HG03354 (cell line): Measurements from ENCODE around the gene TBC1D5.
A peak's percentile ranks its signal among the peaks of the same experiment; 100 is the strongest.

Experiments
- ATAC-seq: cut with Tn5 transposase; IDR thresholded peaks from one replicate; pipeline ENCODE4 v1.9.1; 2021; ENCODE audit warnings: mild to moderate bottlenecking; ENCODE audit not compliant: unreplicated experiment, poor library complexity, severe bottlenecking

TBC1D5 gene

DNA sequence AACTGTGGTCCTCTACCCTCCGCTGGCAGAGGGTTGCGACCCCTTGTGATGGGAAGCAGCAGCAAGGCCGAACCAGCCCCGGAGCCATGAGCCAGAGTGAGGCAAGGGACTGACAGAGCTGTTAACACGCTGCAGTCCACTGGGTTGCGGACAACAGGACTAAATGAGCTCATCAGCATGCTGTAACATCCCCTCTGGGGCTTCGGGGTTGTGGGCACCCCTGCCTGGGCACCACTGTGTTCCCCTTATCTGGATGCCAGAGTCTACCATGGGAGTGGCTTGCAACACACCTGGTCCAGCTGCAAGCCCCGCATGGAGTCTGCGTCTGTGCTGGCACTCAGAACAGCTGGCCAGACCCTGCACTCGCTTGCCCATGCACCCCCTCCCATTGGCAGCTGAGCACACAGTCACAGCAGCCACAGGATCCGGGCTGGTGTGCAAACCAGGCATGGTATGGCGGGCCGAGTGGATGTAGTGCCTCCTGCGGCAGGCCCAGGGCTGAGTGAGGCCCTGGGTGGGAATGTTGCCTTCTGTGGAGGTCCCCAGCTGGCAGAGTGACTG is 453.5 kb downstream of the TBC1D5 start:
- ATAC-seq = no peak

DNA sequence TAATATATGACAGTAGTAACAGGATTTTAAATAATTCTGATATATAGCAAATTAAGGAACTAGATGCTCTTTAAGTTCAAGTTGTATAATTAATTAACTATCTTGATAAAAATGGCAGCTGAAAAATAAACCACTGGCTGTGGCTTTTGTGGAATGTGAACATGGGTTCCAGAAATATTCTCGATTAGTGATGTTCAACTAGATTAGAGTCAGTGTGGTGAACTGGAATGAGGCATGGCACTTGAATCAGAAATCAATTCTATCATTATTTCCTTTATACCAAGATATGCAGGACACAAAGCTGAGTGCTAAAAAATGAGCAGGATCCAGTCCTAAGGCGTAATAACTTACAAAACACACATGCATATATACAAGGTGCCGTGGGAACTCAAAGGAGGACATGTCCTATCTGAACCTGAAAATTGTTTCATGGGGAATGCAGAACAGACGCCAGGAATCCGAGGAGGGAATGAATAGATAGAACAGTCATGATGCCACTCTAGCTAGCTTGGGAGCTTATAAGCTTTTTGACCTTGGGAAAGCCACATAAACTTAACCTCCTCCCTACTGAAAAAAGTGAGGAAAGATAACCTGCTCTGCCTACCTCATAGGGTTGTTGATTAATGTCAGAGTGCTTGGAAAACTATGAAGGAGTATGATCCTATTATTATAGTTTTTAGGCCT is 455.3 kb downstream of the TBC1D5 start:
- ATAC-seq = no peak

DNA sequence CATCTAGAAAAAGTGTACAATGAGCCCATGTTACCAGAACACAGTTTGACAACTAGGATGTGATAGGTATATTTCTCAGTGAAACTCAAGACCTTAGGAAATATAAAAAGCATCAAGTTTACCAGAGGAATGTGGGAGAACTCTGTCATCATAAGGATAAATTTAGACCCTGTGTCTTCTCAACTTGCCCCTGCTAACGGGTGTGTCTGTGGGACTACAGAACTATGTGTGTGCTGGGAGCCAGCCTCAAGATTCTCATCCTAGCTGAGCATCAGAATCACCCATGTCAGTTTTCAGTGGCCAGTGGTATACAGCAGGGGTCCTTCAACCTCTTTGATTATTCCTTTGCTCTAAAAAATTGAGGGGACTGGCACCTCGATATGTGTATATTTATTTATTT is 464.4 kb downstream of the TBC1D5 start:
- ATAC-seq = no peak

DNA sequence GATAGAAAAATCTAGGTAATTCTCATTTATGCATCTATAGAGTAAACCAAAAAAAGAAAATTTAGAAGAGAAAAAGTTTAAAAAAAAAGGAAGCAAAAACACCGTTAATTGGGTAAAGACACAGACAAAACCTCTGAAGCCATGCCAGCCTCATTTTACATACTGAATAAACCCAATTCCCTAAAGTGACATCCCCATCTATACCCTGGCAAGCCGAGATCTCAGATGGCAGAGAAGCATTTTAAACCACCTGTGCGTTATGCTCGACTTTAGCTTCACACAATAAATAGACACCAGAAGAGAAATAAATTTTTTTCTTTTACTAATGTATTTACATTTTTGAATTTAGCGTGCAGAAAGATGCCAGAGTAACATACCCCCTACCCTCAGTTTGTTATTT is 475.6 kb downstream of the TBC1D5 start:
- ATAC-seq = no peak

DNA sequence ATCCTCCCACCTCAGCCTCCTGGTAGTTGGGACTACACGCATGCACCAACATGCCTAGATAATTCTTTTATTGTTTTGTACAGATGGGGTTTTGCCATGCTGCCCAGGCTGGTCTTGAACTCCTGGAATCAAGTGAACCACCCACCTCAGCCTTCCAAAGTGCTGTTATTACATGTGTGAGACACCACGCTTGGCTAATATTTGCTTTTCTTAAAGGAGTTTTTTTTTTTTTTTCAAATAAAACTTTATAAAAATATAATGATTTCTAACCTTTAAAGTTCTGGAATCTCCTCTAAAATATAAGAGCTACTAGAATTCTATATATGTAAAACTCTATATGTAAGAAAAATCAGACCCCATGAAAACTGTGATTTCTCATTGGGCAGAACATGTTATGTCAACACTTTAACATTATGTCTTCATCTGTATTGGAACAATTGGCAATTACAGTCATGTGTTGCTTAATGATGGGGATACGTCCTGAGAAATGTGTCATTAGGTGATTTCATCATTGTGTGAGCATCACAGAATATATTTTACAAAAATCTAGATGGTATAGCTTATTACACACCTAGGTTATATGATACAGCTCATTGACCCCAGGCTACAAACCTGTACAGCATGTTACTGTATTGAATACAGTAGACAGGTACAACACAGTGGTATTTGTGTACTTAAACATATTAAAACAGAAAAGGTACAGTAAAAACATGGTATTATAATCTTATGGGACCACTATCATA is 480.6 kb downstream of the TBC1D5 start:
- ATAC-seq = no peak

DNA sequence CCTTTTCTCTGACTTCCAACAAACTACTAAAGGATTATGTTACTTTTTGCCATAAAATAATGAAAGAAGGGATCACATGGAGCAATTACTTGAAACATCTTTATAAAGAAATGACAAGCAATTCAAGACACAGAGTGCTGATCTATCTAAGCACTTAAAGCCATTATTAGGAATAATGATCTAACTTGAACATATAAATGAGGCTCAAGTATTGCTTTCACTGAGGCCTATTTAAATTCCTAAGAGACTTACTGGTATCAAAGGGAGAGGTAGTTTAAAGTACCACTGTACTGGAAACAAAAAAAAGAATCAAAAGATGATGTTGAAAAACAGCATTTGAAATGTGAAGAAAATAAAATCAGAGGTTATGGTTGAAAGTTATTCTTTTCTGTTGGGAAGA is 482.2 kb downstream of the TBC1D5 start:
- no peak for ATAC-seq

DNA sequence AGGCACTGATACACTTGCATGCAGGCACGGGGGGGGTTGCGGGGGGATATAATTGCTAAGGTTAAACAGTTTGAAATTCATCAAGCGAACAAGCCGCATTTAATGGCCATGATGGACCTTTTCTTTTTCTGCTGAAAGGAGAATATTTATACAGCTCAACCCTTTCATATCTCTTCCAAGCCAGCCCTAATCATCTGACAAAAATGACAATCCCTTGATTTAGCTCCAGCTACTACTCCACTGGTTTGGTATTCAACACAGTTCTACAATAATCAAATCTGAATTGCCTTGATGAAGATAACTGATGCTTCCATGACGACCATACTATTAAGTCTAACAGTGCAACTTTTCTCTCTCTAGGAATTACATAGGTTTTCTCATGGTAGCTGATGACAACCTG is 482.7 kb downstream of the TBC1D5 start:
- ATAC-seq = no peak

DNA sequence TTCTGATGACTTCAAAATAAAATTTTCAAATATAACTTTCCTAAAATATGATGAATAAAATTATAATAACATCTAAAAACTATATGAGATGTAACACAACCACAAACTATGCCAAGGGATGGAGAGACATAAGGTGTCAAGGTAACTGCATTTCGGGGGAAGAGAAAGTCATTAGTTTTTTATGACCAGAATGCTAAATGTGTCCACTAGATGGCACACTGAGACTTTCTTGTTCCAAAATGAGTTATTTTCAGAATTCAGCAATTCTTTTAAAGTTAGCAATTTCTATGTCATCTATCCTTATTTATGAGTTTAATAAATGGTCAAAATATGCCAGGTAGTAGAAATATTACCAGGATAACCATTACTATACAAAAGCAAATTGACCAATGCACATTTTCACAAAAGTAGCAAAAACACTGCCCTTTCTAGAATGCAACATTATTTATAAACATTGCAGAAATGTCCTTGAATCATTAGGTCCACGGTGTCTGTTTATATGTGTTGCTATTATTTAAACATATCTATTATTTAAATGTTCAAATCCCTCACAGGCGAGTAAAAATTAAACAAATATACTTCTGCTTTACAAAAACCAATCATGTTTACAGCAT is 483.5 kb downstream of the TBC1D5 start:
- ATAC-seq = no peak

DNA sequence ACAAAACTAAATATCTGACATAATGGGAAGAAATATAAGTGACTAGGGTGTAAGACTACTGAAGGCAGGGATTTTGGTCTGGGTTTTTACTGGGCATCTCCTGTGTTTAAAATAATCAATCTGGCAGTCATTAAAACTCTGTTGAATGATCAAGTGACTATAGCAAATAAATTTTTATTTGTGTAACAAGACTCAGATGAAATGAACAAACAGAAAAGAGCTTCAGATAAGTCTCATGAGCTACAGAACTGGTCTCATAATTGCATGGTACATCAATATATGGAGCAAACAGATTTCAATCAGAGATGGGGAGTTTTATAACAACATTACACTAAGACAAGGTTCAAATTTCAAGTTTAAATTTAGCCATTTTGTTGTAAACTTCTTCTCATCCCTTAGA is 485.2 kb downstream of the TBC1D5 start:
- ATAC-seq = no peak

DNA sequence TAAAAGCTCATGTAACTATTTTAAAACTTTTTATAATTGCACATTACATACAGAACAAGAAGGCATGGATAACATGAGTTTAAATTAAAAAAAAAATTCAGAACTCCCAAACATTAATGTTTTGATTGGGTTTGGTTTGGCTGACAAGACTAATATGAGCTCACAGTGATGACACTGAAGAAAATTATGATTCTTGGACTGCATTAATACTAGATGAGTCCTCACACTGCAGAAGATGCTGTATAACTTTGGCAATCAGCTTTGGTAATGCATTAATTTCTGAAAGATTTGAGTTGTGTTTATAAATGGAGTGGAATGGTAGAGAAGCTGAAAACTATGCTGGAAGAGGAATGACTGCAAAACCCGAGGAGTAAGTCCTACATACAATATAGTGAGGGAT is 498.8 kb downstream of the TBC1D5 start:
- ATAC-seq = no peak

DNA sequence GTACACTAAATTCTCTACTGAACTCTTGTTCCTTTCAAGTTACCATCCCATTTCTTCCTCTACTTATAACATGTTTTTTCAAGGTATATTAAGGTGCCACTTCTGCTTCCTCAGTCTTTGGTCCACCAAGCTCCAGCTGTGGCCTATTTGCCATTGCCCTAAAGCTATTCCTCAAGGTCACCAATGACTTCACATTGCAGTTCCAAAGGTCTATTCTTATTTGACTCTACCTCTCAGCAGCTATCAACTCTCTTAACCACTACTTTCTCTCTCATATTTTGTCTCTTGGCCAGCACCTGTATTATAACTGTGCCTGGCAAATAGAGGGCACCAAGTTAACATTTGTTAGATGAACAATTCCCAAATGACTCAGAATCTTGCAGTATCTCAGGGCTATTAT is 503.0 kb downstream of the TBC1D5 start:
- ATAC-seq = no peak

DNA sequence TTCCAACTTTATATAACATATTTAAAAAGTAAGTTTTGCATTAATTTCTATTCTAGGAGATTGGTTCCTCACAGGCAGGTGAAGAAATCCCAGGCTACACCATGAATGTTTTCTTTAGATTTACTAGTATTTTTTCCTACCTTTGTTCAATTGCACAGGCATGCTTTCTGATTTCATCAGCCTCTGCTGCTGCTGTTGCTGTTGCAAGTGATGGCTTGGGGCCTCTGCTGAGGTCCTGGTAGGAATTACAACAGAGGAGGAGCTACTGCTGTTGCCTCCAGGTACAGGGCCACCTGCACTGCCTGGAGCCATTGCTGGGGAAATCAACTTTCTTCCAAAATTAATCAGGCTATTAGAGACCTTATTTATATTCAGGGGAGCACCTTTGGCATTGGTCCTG is 504.4 kb downstream of the TBC1D5 start:
- ATAC-seq = no peak

DNA sequence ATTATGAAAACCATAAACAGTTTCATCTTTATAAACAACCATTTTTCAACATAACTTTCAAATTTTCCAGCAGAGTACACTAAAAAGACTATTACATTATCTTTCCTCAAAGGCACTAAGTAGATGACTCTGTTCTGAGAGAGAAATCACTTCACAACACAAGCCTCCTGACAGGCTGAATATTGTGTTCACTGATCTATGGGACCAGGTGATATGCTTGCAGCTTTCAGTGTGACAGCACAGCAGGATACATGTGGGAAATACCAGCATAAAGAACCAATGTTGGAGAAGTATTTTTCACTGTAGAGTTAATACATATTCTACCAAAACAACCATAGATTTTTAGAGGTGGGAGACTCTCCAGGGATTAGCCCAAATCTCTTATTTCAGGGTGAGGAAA is 507.1 kb downstream of the TBC1D5 start:
- ATAC-seq = no peak

DNA sequence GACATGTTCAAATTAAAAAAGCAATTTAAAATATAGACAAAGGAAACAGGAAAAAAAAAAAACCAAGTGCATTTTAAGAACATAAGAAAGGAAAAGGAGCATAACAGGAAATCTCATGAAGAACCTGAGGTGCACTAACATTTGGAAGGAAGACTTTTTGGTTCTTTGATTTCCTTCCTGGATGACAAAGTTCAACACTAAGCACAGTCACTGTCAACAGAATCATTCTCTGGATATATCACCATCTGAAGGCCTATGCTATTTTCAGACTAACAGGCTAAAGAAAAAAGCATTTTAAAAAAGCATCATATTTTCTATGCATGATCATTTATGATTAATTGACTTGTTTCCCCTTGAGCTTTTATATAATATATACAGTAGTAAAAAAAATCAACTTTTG is 508.0 kb downstream of the TBC1D5 start:
- ATAC-seq = no peak

DNA sequence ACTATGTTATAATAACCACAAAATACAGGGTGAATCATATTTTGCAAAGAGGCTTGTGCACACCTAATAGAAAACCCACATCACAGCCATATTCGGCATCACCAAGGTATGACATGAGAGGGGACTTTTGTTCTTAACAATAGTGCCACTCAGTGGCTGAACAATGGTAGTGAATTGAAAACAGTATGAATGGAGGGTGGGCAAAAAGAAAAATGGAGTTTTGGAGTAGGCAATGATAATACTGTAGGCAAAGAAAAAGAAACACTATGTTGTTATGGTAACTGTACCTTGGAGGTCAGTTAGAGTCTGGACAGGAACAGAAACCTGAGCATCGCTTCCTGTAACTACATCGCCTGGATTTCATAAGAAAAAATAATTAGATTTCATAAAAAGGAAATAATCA is 509.0 kb downstream of the TBC1D5 start:
- peak; percentile 93 for ATAC-seq

DNA sequence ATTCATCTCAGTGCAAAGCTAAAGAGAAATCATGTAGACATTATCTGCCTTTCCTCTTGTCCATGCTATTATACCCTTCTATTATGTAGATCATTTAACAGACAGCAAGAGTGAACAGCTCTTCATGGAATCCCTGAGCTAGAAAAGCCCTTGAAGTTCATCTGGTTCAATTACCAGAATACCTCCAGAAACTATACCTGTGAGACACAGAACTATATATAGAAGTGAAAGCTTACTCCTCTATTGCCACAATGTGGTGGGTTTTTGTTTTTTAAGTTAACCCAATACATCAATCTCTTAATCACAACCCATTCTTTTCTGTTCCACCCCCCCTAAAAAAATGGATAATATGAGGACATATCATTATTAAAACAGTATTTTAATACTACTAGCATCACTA is 510.0 kb downstream of the TBC1D5 start:
- no peak for ATAC-seq

DNA sequence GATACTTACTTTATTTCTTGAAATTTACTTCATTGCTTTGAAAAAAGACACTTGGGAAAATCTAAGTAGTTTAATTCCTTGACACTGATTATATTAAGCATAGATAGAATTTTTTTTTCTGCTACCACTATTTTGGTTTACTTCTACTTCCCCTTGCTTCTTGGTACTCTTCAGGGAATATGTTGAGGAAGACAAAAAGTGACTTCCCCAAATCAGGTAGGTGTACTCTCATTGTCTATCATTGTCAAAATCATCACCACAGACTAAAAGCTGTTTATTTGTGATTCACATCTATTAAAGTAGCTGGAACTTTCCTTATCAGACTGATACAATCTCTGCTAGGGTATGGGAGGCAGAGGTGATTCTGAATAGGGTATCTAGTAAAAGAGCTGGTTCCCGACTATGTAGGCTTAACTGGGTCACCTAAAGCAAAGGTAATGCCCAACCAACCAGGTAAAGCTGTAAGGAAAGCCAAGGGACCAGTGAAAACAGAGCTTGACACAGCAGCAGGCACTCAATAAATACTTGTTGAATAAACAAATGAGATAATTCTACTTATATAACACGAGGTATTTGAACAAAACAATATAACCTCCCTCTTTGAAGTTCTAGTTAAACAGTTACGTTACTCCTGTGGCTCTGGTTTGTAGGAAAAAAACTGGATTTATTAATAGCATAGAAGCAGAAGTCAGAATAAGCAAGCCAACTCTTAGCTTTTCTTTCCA is 510.7 kb downstream of the TBC1D5 start:
- no peak for ATAC-seq

DNA sequence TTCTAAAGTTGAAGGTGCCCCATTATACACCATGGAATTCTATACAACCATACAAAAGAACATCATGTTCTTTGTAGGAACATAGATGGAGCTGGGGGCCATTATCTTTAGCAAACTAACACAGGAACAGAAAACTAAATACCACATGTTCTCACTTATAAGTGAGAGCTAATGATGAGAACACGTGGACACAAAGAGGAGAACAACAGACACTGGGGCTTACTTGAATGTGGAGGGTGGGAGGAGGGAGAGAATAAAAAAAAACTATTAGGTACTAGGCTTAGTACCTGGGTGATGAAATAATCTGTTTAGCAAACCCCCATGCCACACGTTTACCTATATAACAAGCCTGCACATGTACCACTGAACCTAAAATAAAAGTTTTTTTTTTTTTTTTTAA is 515.0 kb downstream of the TBC1D5 start:
- no peak for ATAC-seq

DNA sequence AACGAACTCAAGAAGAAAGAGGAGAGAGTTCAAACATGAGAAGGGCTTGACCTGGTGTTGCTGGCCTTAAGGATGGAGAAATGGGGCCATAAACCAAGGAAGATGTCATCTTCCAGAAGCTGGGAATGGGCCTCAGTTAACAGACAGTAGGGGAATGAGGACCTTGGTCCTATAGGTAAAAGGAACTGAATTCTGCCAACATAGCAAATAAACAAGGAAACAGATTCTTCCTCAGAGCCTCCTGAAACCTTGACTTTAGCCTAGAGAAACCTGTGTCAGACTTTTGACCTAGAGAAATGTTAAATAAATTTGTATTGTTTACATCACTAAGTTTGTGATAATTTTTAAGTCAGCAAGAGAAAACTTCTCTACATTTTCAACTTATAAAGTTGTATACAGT is 520.9 kb downstream of the TBC1D5 start:
- ATAC-seq = no peak

DNA sequence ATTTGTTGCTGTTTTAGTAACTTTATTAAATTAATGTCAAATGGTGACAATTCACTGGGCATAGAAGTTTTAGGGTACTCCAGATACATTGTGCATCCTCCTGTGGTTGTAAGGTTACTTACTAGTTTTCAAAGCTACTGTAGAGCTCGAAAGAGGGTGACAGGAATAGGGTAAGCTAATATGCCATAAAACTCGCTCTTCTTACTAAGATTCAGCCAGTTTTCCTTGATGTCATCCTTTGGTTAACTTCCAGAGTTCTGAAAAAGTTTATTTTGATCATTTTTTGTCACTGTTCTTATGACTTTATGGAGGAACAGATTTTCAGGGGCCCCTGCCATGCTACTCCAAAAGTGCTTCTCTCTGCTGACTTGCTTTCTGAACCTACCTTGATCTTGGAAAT is 522.8 kb downstream of the TBC1D5 start:
- ATAC-seq = no peak
